HAP-1 (cell line): ENCODE results near the gene PLCB1.
"Not testable (repeated sequence)": the region's sequence is repeated elsewhere in the genome, so short reads cannot be mapped to it uniquely, and the experiment has no call there.

ENCODE experiments used
- DNase-seq, 2 experiments: peaks; one replicate each; pipeline ENCODE4 v3.0.0-alpha.2; 2016 to 2020; ENCODE audit warnings: low spot score in 2 of 2
- H3K27me3 ChIP-seq: fragments of 250-450 bp; sonication (Bioruptor Pico); 2 replicates; pipeline ENCODE4 v1.5.1; 2020; ENCODE audit warnings: low read depth, mild to moderate bottlenecking, moderate library complexity
- H3K36me3 ChIP-seq: fragments of 250-450 bp; sonication (Bioruptor Pico); replicated peaks from 2 replicates; pipeline ENCODE4 v1.5.1; 2020; ENCODE audit warnings: mild to moderate bottlenecking
- H3K4me1 ChIP-seq: fragments of 250-450 bp; sonication (Bioruptor Pico); 2 replicates; pipeline ENCODE4 v1.5.1; 2020; ENCODE audit warnings: mild to moderate bottlenecking
- H3K4me3 ChIP-seq: fragments of 250-450 bp; sonication (Bioruptor Pico); 2 replicates; pipeline ENCODE4 v1.5.1; 2020; ENCODE audit warnings: mild to moderate bottlenecking, moderate library complexity
- H3K9me3 ChIP-seq: fragments of 250-450 bp; sonication (Bioruptor Pico); 2 replicates; pipeline ENCODE4 v1.5.1; 2020; ENCODE audit warnings: mild to moderate bottlenecking, moderate library complexity
- in situ Hi-C: fragments of 300-500 bp; cut with MboI; formaldehyde crosslinking; loops from 3 replicates; pipeline ENCODE4 v1.14.3; 2020; ENCODE audit warnings: low sequenced_read_pairs, inconsistent platforms, mixed read lengths

The PLCB1 gene

GRCh38 chr20:8350225-8350624 lies 218.2 kb downstream of the PLCB1 start:
- H3K27me3 ChIP-seq, DNase-seq, H3K4me3 ChIP-seq, in situ Hi-C loops, H3K9me3 ChIP-seq, H3K36me3 ChIP-seq: not testable (repeated sequence)
- peaks cover 10% of the 10 kb centered on the region for H3K4me1 ChIP-seq

GRCh38 chr20:8352486-8352885 lies 220.4 kb downstream of the PLCB1 start:
- in situ Hi-C loops = no loop called here
- Histone ChIP-seq H3K36me3 (no peaks in the 10 kb centered on the region), H3K4me3 (no peak overlapping the region)

GRCh38 chr20:8353512-8353911 lies 221.4 kb downstream of the PLCB1 start:
- H3K9me3 ChIP-seq = no peaks in the 10 kb centered on the region
- H3K4me3 ChIP-seq = no peak overlapping the region
- no peaks in the 10 kb centered on the region for H3K27me3 ChIP-seq
- H3K4me1 ChIP-seq = no peaks in the 10 kb centered on the region
- no peak for DNase-seq
- H3K36me3 ChIP-seq = no peaks in the 10 kb centered on the region
- in situ Hi-C loops = no loop called here

More at GRCh38 chr20:8352486-8352885, 220.4 kb downstream of the PLCB1 start:
- no peaks in the 10 kb centered on the region for H3K4me1 ChIP-seq
- no peaks in the 10 kb centered on the region for H3K9me3 ChIP-seq
- DNase-seq = no peak
- H3K27me3 ChIP-seq = no peaks in the 10 kb centered on the region

GRCh38 chr20:8355453-8355852 lies 223.4 kb downstream of the PLCB1 start:
- Histone ChIP-seq H3K9me3 (no peaks in the 10 kb centered on the region), H3K4me3 (no peak overlapping the region), H3K36me3 (no peaks in the 10 kb centered on the region), H3K4me1 (no peaks in the 10 kb centered on the region), H3K27me3 (no peaks in the 10 kb centered on the region)
- DNase-seq = no peak
- in situ Hi-C loops = no loop called here

- DNase-seq = no peak
- in situ Hi-C loops = no loop called here
- no peak overlapping the region for H3K4me3 ChIP-seq
- no peaks in the 10 kb centered on the region for H3K9me3 ChIP-seq
- H3K36me3 ChIP-seq = no peaks in the 10 kb centered on the region
- no peaks in the 10 kb centered on the region for H3K27me3 ChIP-seq
- no peaks in the 10 kb centered on the region for H3K4me1 ChIP-seq
Measured at GRCh38 chr20:8356806-8357205, 224.7 kb downstream of the PLCB1 start.

- no peaks in the 10 kb centered on the region for H3K4me1 ChIP-seq
- in situ Hi-C loops = no loop called here
- H3K4me3 ChIP-seq = no peak overlapping the region
- no peaks in the 10 kb centered on the region for H3K27me3 ChIP-seq
- no peaks in the 10 kb centered on the region for H3K36me3 ChIP-seq
- DNase-seq = no peak
- H3K9me3 ChIP-seq = no peaks in the 10 kb centered on the region
Measured at GRCh38 chr20:8357703-8358102, 225.6 kb downstream of the PLCB1 start.

GRCh38 chr20:8360035-8360434 lies 228.0 kb downstream of the PLCB1 start:
- Histone ChIP-seq H3K4me1 (no peaks in the 10 kb centered on the region), H3K36me3 (no peaks in the 10 kb centered on the region), H3K27me3 (no peaks in the 10 kb centered on the region), H3K4me3 (no peak overlapping the region), H3K9me3 (no peaks in the 10 kb centered on the region)
- no peak for DNase-seq
- in situ Hi-C loops = no loop called here

GRCh38 chr20:8361006-8361652 lies 229.1 kb downstream of the PLCB1 start:
- Histone ChIP-seq H3K36me3 (no peaks in the 10 kb centered on the region), H3K4me3 (no peak overlapping the region), H3K27me3 (no peaks in the 10 kb centered on the region), H3K9me3 (no peaks in the 10 kb centered on the region), H3K4me1 (no peaks in the 10 kb centered on the region)
- no peak for DNase-seq
- in situ Hi-C loops = no loop called here

GRCh38 chr20:8361779-8362178 lies 229.7 kb downstream of the PLCB1 start:
- in situ Hi-C loops = no loop called here
- Histone ChIP-seq H3K4me3 (no peak overlapping the region), H3K27me3 (no peaks in the 10 kb centered on the region), H3K9me3 (no peaks in the 10 kb centered on the region), H3K36me3 (no peaks in the 10 kb centered on the region), H3K4me1 (no peaks in the 10 kb centered on the region)
- no peak for DNase-seq

- no peak for DNase-seq
- H3K36me3 ChIP-seq = no peaks in the 10 kb centered on the region
- in situ Hi-C loops = no loop called here
- no peaks in the 10 kb centered on the region for H3K4me1 ChIP-seq
- H3K27me3 ChIP-seq = no peaks in the 10 kb centered on the region
- H3K9me3 ChIP-seq = no peaks in the 10 kb centered on the region
- no peak overlapping the region for H3K4me3 ChIP-seq
Measured at GRCh38 chr20:8362457-8362856, 230.4 kb downstream of the PLCB1 start.

- Histone ChIP-seq H3K4me3 (no peak overlapping the region), H3K36me3 (no peaks in the 10 kb centered on the region), H3K27me3 (no peaks in the 10 kb centered on the region), H3K4me1 (no peaks in the 10 kb centered on the region), H3K9me3 (no peaks in the 10 kb centered on the region)
- DNase-seq = no peak
- in situ Hi-C loops = no loop called here
Measured at GRCh38 chr20:8363970-8364733, 232.1 kb downstream of the PLCB1 start.

- Histone ChIP-seq H3K4me3 (no peak overlapping the region), H3K27me3 (no peaks in the 10 kb centered on the region), H3K36me3 (no peaks in the 10 kb centered on the region), H3K4me1 (no peaks in the 10 kb centered on the region), H3K9me3 (no peaks in the 10 kb centered on the region)
- in situ Hi-C loops = no loop called here
- no peak for DNase-seq
Measured at GRCh38 chr20:8364734-8365078, 232.6 kb downstream of the PLCB1 start.

- H3K4me3 ChIP-seq = no peak overlapping the region
- DNase-seq = no peak
- H3K9me3 ChIP-seq = no peaks in the 10 kb centered on the region
- no peaks in the 10 kb centered on the region for H3K36me3 ChIP-seq
- in situ Hi-C loops = no loop called here
- no peaks in the 10 kb centered on the region for H3K27me3 ChIP-seq
- H3K4me1 ChIP-seq = no peaks in the 10 kb centered on the region
Measured at GRCh38 chr20:8365634-8366033, 233.6 kb downstream of the PLCB1 start.

- no peak for DNase-seq
- in situ Hi-C loops = no loop called here
- Histone ChIP-seq H3K9me3 (no peaks in the 10 kb centered on the region), H3K4me3 (no peak overlapping the region), H3K4me1 (no peaks in the 10 kb centered on the region), H3K36me3 (no peaks in the 10 kb centered on the region), H3K27me3 (no peaks in the 10 kb centered on the region)
Measured at GRCh38 chr20:8366303-8366923, 234.3 kb downstream of the PLCB1 start.
